Measurements from ENCODE around the gene FLT3. TPM values are rescaled to one million over a fixed set of nuclear protein-coding genes. Genes with fewer than 3 reads are reported as not detected.

The FLT3 gene
- total RNA-seq, 2 experiments from 2014 or later, result not detected

DNA sequence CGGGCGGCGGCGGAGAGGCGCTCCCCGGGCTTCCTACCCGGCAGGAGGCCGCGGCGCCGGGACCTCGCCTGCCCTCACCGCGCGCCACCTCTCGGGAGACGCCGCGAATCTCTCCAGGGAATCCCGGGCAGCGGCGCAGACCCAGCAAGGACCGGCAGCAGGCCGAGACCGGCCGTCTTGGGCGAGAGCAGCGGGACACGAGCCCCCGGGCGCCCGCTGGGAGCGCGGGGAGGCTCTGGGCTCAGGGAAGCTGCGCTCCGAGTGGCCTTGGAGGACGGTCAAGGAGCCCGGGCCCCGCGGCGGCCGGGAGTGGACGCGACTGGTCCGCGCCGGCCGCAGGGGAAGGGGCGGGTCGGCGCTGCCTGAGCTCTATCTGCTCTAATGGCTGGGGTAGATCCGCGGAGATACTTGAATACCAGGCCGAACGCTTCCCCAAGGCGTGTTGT, 145.9 kb downstream of the FLT3 start:
- ATAC-seq, result peak; percentile 38
- no peaks in the 10 kb centered on the region for H3K36me3 Mint-ChIP-seq (ENCODE audit: low read depth)
- POLR2A ChIA-PET, result interaction anchor here (1.3 to 1.7 kb wide), 2 partner anchors 27 to 127 kb away, joined by 4 to 5 read pairs; no protein-coding TSS in a partner anchor

GRCh38 chr13:27953676-27954405, 146.5 kb downstream of the FLT3 start:
- H3K4me1 Mint-ChIP-seq (ENCODE audit: low read depth), result peaks cover 14% of the 10 kb centered on the region
- POLR2A ChIA-PET, result interaction anchor here (1.0 to 1.7 kb wide), 3 partner anchors 26 to 126 kb away, joined by 4 to 5 read pairs (median 4); no protein-coding TSS in a partner anchor
- intact Hi-C loops (cut with micrococcal nuclease), result loop anchor here (5.0 to 10.0 kb wide), 2 partner anchors 89 to 122 kb away; no protein-coding TSS in a partner anchor

More for the DNA sequence above, 145.9 kb downstream of the FLT3 start:
- Mint-ChIP-seq H3K4me1 (ENCODE audit: low read depth) (peaks cover 14% of the 10 kb centered on the region), H3K9me3 (peaks cover 4% of the 10 kb centered on the region), H3K27me3 (peaks cover 66% of the 10 kb centered on the region), H3K27ac (no peak overlapping the region), H3K4me3 (peak overlapping the region; percentile 69)
- TF ChIP-seq, protein P1, sequence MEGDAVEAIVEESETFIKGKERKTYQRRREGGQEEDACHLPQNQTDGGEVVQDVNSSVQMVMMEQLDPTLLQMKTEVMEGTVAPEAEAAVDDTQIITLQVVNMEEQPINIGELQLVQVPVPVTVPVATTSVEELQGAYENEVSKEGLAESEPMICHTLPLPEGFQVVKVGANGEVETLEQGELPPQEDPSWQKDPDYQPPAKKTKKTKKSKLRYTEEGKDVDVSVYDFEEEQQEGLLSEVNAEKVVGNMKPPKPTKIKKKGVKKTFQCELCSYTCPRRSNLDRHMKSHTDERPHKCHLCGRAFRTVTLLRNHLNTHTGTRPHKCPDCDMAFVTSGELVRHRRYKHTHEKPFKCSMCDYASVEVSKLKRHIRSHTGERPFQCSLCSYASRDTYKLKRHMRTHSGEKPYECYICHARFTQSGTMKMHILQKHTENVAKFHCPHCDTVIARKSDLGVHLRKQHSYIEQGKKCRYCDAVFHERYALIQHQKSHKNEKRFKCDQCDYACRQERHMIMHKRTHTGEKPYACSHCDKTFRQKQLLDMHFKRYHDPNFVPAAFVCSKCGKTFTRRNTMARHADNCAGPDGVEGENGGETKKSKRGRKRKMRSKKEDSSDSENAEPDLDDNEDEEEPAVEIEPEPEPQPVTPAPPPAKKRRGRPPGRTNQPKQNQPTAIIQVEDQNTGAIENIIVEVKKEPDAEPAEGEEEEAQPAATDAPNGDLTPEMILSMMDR (IDR thresholded peaks at IDR 0.05), result no peak
- no peak for DNase-seq
- CTCF ChIA-PET, result interaction anchor here (0.7 to 6.4 kb wide), 34 partner anchors 9 to 592 kb away, joined by 3 to 200 read pairs (median 7); partner anchors contain the start of genes CDX2 and PDX1
- intact Hi-C loops (cut with micrococcal nuclease), result loop anchor here (5.0 to 10.0 kb wide), 2 partner anchors 90 to 122 kb away; no protein-coding TSS in a partner anchor

More at GRCh38 chr13:27953676-27954405, 146.5 kb downstream of the FLT3 start:
- ATAC-seq, result peak; percentile 92
- TF ChIP-seq, protein P1 (IDR thresholded peaks at IDR 0.05), result peak; percentile 90
- Mint-ChIP-seq H3K9me3 (peaks cover 4% of the 10 kb centered on the region), H3K4me3 (peak overlapping the region; percentile 69), H3K36me3 (ENCODE audit: low read depth) (no peaks in the 10 kb centered on the region), H3K27ac (no peak overlapping the region), H3K27me3 (peaks cover 64% of the 10 kb centered on the region)
- peak; percentile 71 for DNase-seq
- CTCF ChIA-PET, result interaction anchor here (0.5 to 6.4 kb wide), 48 partner anchors 8 to 592 kb away, joined by 3 to 200 read pairs (median 4); partner anchors contain the start of genes CDX2 and PDX1

Other genes starting within 250 kb of the FLT3 start
- gene PDX1, start 180.6 kb downstream of the FLT3 start, total RNA-seq, result not detected
- not detected for gene CDX2, start 131.3 kb downstream of the FLT3 start, total RNA-seq
- not detected for gene URAD, start 111.9 kb downstream of the FLT3 start, total RNA-seq
- 10 to 100 TPM; 30.9 to 32.9 TPM for gene PAN3, start 38.0 kb upstream of the FLT3 start, total RNA-seq